Measurements from ENCODE around the gene BEST1.

Gene BEST1

GRCh38 chr11:61959114-61959513 is 9.0 kb downstream of the BEST1 start:
- H3K27ac ChIP-seq (ENCODE audit: low read depth, low read length, poor library complexity, severe bottlenecking): no peak overlapping the region
- no peak overlapping the region for H2AFZ ChIP-seq (ENCODE audit: low read length)
- peaks cover 13% of the 10 kb centered on the region for H3K4me1 ChIP-seq (ENCODE audit: insufficient read depth, low read length, severe bottlenecking)
- no peak overlapping the region for H3K4me3 ChIP-seq (ENCODE audit: low read depth, low read length, poor library complexity, severe bottlenecking)
- H4K20me1 ChIP-seq (ENCODE audit: insufficient read depth, low read length): no peaks in the 10 kb centered on the region
- no peaks in the 10 kb centered on the region for H3K9me2 ChIP-seq (ENCODE audit: low read depth, low read length)
- H3K27me3 ChIP-seq (ENCODE audit: insufficient read depth, low read length): no peaks in the 10 kb centered on the region
- no peaks in the 10 kb centered on the region for H3F3A ChIP-seq (ENCODE audit: insufficient read depth, low read length)
- no peaks in the 10 kb centered on the region for H3K79me2 ChIP-seq (ENCODE audit: insufficient read depth, low read length)
- TF ChIP-seq EZH2 (IDR thresholded peaks at IDR 0.05; ENCODE audit: borderline replicate concordance, low read length) (no peak), CTCF (IDR thresholded peaks at IDR 0.05; ENCODE audit: low read length) (no peak)
- H3K4me2 ChIP-seq (ENCODE audit: low read length): no peak overlapping the region
- H3K9me3 ChIP-seq (ENCODE audit: low read length): no peaks in the 10 kb centered on the region
- H3K36me3 ChIP-seq (ENCODE audit: insufficient read depth, low read length): peaks cover 16% of the 10 kb centered on the region
- no peak overlapping the region for H3K9ac ChIP-seq (ENCODE audit: low read length)

- Histone ChIP-seq H3F3A (ENCODE audit: insufficient read depth, low read length) (no peaks in the 10 kb centered on the region), H3K9ac (ENCODE audit: low read length) (no peak overlapping the region), H2AFZ (ENCODE audit: low read length) (no peak overlapping the region), H4K20me1 (ENCODE audit: insufficient read depth, low read length) (no peaks in the 10 kb centered on the region), H3K27ac (ENCODE audit: low read depth, low read length, poor library complexity, severe bottlenecking) (no peak overlapping the region), H3K36me3 (ENCODE audit: insufficient read depth, low read length) (peaks cover 22% of the 10 kb centered on the region), H3K4me2 (ENCODE audit: low read length) (no peak overlapping the region), H3K9me2 (ENCODE audit: low read depth, low read length) (no peaks in the 10 kb centered on the region), H3K9me3 (ENCODE audit: low read length) (no peaks in the 10 kb centered on the region), H3K4me3 (ENCODE audit: low read depth, low read length, poor library complexity, severe bottlenecking) (no peak overlapping the region), H3K79me2 (ENCODE audit: insufficient read depth, low read length) (no peaks in the 10 kb centered on the region), H3K27me3 (ENCODE audit: insufficient read depth, low read length) (no peaks in the 10 kb centered on the region), H3K4me1 (ENCODE audit: insufficient read depth, low read length, severe bottlenecking) (peaks cover 18% of the 10 kb centered on the region)
- no peak for TF ChIP-seq CTCF (IDR thresholded peaks at IDR 0.05; ENCODE audit: low read length)
- no peak for TF ChIP-seq EZH2 (IDR thresholded peaks at IDR 0.05; ENCODE audit: borderline replicate concordance, low read length)
Observed at GRCh38 chr11:61959678-61960077, 9.5 kb downstream of the BEST1 start.

- no peaks in the 10 kb centered on the region for H4K20me1 ChIP-seq (ENCODE audit: insufficient read depth, low read length)
- TF ChIP-seq EZH2 (IDR thresholded peaks at IDR 0.05; ENCODE audit: borderline replicate concordance, low read length) (no peak), CTCF (IDR thresholded peaks at IDR 0.05; ENCODE audit: low read length) (no peak)
- H3F3A ChIP-seq (ENCODE audit: insufficient read depth, low read length): no peaks in the 10 kb centered on the region
- peaks cover 27% of the 10 kb centered on the region for H3K4me1 ChIP-seq (ENCODE audit: insufficient read depth, low read length, severe bottlenecking)
- H3K9ac ChIP-seq (ENCODE audit: low read length): no peak overlapping the region
- no peaks in the 10 kb centered on the region for H3K27me3 ChIP-seq (ENCODE audit: insufficient read depth, low read length)
- H3K4me3 ChIP-seq (ENCODE audit: low read depth, low read length, poor library complexity, severe bottlenecking): no peak overlapping the region
- H2AFZ ChIP-seq (ENCODE audit: low read length): no peak overlapping the region
- H3K9me2 ChIP-seq (ENCODE audit: low read depth, low read length): no peaks in the 10 kb centered on the region
- no peak overlapping the region for H3K4me2 ChIP-seq (ENCODE audit: low read length)
- peaks cover 30% of the 10 kb centered on the region for H3K36me3 ChIP-seq (ENCODE audit: insufficient read depth, low read length)
- H3K9me3 ChIP-seq (ENCODE audit: low read length): no peaks in the 10 kb centered on the region
- H3K79me2 ChIP-seq (ENCODE audit: insufficient read depth, low read length): no peaks in the 10 kb centered on the region
- H3K27ac ChIP-seq (ENCODE audit: low read depth, low read length, poor library complexity, severe bottlenecking): no peak overlapping the region
Observed at GRCh38 chr11:61960532-61960931, 10.4 kb downstream of the BEST1 start.

All from OCI-LY1 (cell line).